ENCODE data around the gene GADD45A.
"Not testable (repeated sequence)": the region's sequence is repeated elsewhere in the genome, so short reads cannot be mapped to it uniquely, and the experiment has no call there.

Gene GADD45A

DNA sequence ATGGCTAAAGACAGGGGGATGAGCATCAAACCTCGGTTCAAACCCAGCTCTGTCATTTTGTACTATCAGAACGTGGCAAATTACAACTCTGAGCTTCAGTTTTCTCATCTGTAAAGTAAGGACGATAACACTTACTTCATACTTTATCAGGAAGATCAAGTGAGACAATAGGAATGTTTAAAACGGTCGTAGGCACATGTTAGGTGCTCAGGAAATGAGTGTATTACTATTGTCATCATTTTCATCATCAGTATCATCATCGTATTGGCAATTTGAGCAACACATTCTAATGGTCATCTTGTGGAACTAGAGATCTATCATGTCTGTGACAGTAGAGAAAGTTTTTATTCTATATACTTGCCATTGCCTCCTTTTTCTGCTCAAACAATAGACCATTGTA, 22.1 kb upstream of the GADD45A start:
- H3K27ac ChIP-seq (ENCODE audit: extremely low read depth, low read depth, low read length), result no peak overlapping the region
- no peak for TF ChIP-seq ZSCAN23 (tag by site-specific recombination; IDR thresholded peaks at IDR 0.05)
- no peak for TF ChIP-seq ZFP69B (tag by site-specific recombination; IDR thresholded peaks at IDR 0.05)
- TF ChIP-seq ZNF239 (tag by site-specific recombination; IDR thresholded peaks at IDR 0.05), result no peak
- TF ChIP-seq ZNF23 (tag by site-specific recombination; IDR thresholded peaks at IDR 0.05; ENCODE audit: borderline replicate concordance), result no peak
- no peak for TF ChIP-seq ZNF404 (tag by site-specific recombination; IDR thresholded peaks at IDR 0.05)
- TF ChIP-seq ZSCAN16 (tag by site-specific recombination; IDR thresholded peaks at IDR 0.05), result no peak
- TF ChIP-seq, protein P1, sequence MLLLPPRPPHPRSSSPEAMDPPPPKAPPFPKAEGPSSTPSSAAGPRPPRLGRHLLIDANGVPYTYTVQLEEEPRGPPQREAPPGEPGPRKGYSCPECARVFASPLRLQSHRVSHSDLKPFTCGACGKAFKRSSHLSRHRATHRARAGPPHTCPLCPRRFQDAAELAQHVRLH (tag by site-specific recombination; IDR thresholded peaks at IDR 0.05), result no peak
- no peak for TF ChIP-seq ZNF132 (tag by site-specific recombination; IDR thresholded peaks at IDR 0.05; ENCODE audit: borderline replicate concordance)
- TF ChIP-seq SALL2 (tag by site-specific recombination; IDR thresholded peaks at IDR 0.05; ENCODE audit: borderline replicate concordance), result no peak
- no peak for TF ChIP-seq KLF8 (tag by site-specific recombination; IDR thresholded peaks at IDR 0.05)
- no peak for TF ChIP-seq ZNF561 (tag by site-specific recombination; IDR thresholded peaks at IDR 0.05; ENCODE audit: borderline replicate concordance)
- TF ChIP-seq ZNF37A (tag by site-specific recombination; IDR thresholded peaks at IDR 0.05), result no peak
- no peak for TF ChIP-seq ZNF155 (tag by site-specific recombination; IDR thresholded peaks at IDR 0.05)
- no peak for TF ChIP-seq GLIS2 (tag by site-specific recombination; IDR thresholded peaks at IDR 0.05)
- no peak for TF ChIP-seq ZNF658 (tag by site-specific recombination; IDR thresholded peaks at IDR 0.05)
- H3K4me1 ChIP-seq (ENCODE audit: control insufficient read depth, insufficient read depth, low read length), result no peaks in the 10 kb centered on the region
- ChIA-PET POLR2A (interaction anchor here (2.1 kb wide), 1 partner anchor 22 kb away, joined by 10 read pairs; the partner anchor contains the start of gene GADD45A), CTCF (no interaction called here)
- no peaks in the 10 kb centered on the region for H3K36me3 ChIP-seq (ENCODE audit: control insufficient read depth in 2 of 2, insufficient read depth in 1 of 2, low read length in 2 of 2)
- H3K9me3 ChIP-seq (ENCODE audit: control insufficient read depth, insufficient read depth, low read depth, low read length), result no peaks in the 10 kb centered on the region
- H3K4me3 ChIP-seq (ENCODE audit: low read depth, low read length), result no peak overlapping the region

DNA sequence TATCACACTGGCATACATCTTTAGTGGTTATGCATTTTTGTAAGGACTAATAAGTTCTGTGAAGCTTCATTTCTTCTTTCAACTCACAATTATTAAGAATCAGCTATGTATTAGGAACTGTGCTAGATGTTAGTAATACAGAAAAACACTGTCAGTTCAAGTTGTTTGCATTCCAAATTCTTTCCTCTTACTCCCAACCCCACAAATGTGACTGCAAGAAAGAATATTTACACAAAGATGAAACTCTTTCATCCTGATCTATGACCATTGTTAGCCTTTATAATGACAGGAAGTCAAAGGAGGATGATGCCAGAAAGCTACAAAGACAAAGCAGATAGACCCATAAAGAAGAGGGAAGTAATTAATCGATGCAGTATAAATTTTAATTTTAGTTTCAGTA, 21.0 kb upstream of the GADD45A start:
- CTCF ChIA-PET, result no interaction called here
- POLR2A ChIA-PET, result interaction anchor here (2.1 kb wide), 1 partner anchor 21 kb away, joined by 10 read pairs; the partner anchor contains the start of gene GADD45A

DNA sequence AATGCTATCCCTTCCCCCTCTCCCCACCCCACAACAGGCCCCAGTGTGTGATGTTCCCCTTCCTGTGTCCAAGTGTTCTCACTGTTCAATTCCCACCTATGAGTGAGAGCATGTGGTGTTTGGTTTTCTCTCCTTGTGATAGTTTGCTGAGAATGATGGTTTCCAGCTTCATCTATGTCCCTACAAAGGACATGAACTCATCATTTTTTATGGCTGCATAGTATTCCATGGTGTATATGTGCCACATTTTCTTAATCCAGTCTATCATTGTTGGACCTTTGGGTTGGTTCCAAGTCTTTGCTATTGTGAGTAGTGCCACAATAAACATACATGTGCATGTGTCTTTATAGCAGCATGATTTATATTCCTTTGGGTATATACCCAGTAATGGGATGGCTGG, 19.7 kb upstream of the GADD45A start:
- CTCF ChIA-PET; H3K36me3 ChIP-seq (ENCODE audit: control insufficient read depth in 2 of 2, insufficient read depth in 1 of 2, low read length in 2 of 2); H3K4me1 ChIP-seq (ENCODE audit: control insufficient read depth, insufficient read depth, low read length); H3K4me3 ChIP-seq (ENCODE audit: low read depth, low read length); H3K9me3 ChIP-seq (ENCODE audit: control insufficient read depth, insufficient read depth, low read depth, low read length); POLR2A ChIA-PET; H3K27ac ChIP-seq (ENCODE audit: extremely low read depth, low read depth, low read length): not testable (repeated sequence)
- TF ChIP-seq, protein P2, sequence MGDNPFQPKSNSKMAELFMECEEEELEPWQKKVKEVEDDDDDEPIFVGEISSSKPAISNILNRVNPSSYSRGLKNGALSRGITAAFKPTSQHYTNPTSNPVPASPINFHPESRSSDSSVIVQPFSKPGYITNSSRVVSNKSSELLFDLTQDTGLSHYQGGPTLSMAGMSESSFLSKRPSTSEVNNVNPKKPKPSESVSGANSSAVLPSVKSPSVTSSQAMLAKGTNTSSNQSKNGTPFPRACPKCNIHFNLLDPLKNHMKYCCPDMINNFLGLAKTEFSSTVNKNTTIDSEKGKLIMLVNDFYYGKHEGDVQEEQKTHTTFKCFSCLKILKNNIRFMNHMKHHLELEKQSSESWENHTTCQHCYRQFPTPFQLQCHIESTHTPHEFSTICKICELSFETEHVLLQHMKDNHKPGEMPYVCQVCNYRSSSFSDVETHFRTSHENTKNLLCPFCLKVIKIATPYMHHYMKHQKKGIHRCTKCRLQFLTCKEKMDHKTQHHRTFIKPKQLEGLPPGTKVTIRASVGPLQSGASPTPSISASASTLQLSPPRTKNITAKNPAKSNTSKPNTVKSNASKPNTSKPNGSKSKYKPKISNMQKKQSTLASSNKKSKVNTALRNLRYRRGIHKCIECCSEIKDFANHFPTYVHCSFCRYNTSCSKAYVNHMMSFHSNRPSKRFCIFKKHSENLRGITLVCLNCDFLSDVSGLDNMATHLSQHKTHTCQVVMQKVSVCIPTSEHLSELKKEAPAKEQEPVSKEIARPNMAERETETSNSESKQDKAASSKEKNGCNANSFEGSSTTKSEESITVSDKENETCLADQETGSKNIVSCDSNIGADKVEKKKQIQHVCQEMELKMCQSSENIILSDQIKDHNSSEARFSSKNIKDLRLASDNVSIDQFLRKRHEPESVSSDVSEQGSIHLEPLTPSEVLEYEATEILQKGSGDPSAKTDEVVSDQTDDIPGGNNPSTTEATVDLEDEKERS (tag by site-specific recombination; IDR thresholded peaks at IDR 0.05), result 0 out of 2 replicates have a peak, but pooled peaks have one; percentile 18
- peak; percentile 96 for TF ChIP-seq ZNF146 (tag by site-specific recombination; IDR thresholded peaks at IDR 0.05)

More for the DNA sequence above, 21.0 kb upstream of the GADD45A start:
- no peak for TF ChIP-seq ZNF2 (tag by site-specific recombination; IDR thresholded peaks at IDR 0.05)
- TF ChIP-seq YY1 (tag by site-specific recombination; IDR thresholded peaks at IDR 0.05), result no peak
- TF ChIP-seq, protein P1 (tag by site-specific recombination; IDR thresholded peaks at IDR 0.05), result no peak
- H3K9me3 ChIP-seq (ENCODE audit: control insufficient read depth, insufficient read depth, low read depth, low read length), result no peaks in the 10 kb centered on the region
- H3K4me1 ChIP-seq (ENCODE audit: control insufficient read depth, insufficient read depth, low read length), result no peaks in the 10 kb centered on the region
- H3K27ac ChIP-seq (ENCODE audit: extremely low read depth, low read depth, low read length), result no peak overlapping the region
- no peaks in the 10 kb centered on the region for H3K36me3 ChIP-seq (ENCODE audit: control insufficient read depth in 2 of 2, insufficient read depth in 1 of 2, low read length in 2 of 2)
- H3K4me3 ChIP-seq (ENCODE audit: low read depth, low read length), result no peak overlapping the region
